ENCODE measurements around the gene SCRT2.

SCRT2 gene

GRCh38 chr20:621125-621756 lies 54.4 kb downstream of the SCRT2 start:
- no peak for TF ChIP-seq EZH2 (IDR thresholded peaks at IDR 0.05; ENCODE audit: borderline replicate concordance, low read length)
- no peak for TF ChIP-seq CTCF (IDR thresholded peaks at IDR 0.05; ENCODE audit: low read length)
- peaks cover 3% of the 10 kb centered on the region; the same call in 1 of the 2 replicates for H3K9me3 ChIP-seq (ENCODE audit: low read length)
- peaks cover 7% of the 10 kb centered on the region for H3K27me3 ChIP-seq (ENCODE audit: insufficient read depth, low read length)

DNA sequence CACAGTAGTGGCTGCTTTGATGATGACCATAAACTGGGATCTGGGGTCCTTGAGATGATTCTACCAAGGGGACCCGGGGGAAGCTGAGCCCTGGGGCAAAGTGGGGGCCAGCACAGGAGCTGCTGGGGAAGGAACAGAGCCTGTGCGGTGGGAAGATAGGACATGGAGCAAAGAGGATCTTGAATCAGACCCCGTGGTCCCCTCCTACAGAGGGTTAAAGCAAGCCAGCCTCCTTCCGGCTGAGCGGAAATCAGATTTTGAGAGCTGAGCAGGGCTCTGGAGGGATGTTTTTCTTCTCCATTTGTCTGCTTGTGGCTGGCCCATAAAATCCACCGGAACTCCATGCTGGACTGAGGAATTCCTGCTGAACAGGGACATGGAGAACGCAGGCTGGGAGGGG lies 55.4 kb downstream of the SCRT2 start:
- H3K4me2 ChIP-seq (ENCODE audit: low read length) = no peak overlapping the region
- no peaks in the 10 kb centered on the region for H4K20me1 ChIP-seq (ENCODE audit: insufficient read depth, low read length)
- H3K36me3 ChIP-seq (ENCODE audit: insufficient read depth, low read length) = no peaks in the 10 kb centered on the region
- no peak overlapping the region for H3K27ac ChIP-seq (ENCODE audit: low read depth, low read length, poor library complexity, severe bottlenecking)
- H2AFZ ChIP-seq (ENCODE audit: low read length) = no peak overlapping the region
- peaks cover 11% of the 10 kb centered on the region for H3K27me3 ChIP-seq (ENCODE audit: insufficient read depth, low read length)
- H3K9me3 ChIP-seq (ENCODE audit: low read length) = peaks cover 3% of the 10 kb centered on the region; the same call in 1 of the 2 replicates
- TF ChIP-seq EZH2 (IDR thresholded peaks at IDR 0.05; ENCODE audit: borderline replicate concordance, low read length) (no peak), CTCF (IDR thresholded peaks at IDR 0.05; ENCODE audit: low read length) (no peak)
- no peak overlapping the region for H3K9ac ChIP-seq (ENCODE audit: low read length)
- H3K4me3 ChIP-seq (ENCODE audit: low read depth, low read length, poor library complexity, severe bottlenecking) = no peak overlapping the region
- H3F3A ChIP-seq (ENCODE audit: insufficient read depth, low read length) = no peaks in the 10 kb centered on the region
- H3K9me2 ChIP-seq (ENCODE audit: low read depth, low read length) = no peaks in the 10 kb centered on the region
- H3K4me1 ChIP-seq (ENCODE audit: insufficient read depth, low read length, severe bottlenecking) = no peaks in the 10 kb centered on the region
- H3K79me2 ChIP-seq (ENCODE audit: insufficient read depth, low read length) = no peaks in the 10 kb centered on the region

More at GRCh38 chr20:621125-621756, 54.4 kb downstream of the SCRT2 start:
- Histone ChIP-seq H3F3A (ENCODE audit: insufficient read depth, low read length) (no peaks in the 10 kb centered on the region), H3K4me2 (ENCODE audit: low read length) (no peak overlapping the region), H4K20me1 (ENCODE audit: insufficient read depth, low read length) (no peaks in the 10 kb centered on the region), H2AFZ (ENCODE audit: low read length) (no peak overlapping the region), H3K9ac (ENCODE audit: low read length) (no peak overlapping the region), H3K4me1 (ENCODE audit: insufficient read depth, low read length, severe bottlenecking) (no peaks in the 10 kb centered on the region), H3K79me2 (ENCODE audit: insufficient read depth, low read length) (no peaks in the 10 kb centered on the region), H3K27ac (ENCODE audit: low read depth, low read length, poor library complexity, severe bottlenecking) (no peak overlapping the region), H3K36me3 (ENCODE audit: insufficient read depth, low read length) (no peaks in the 10 kb centered on the region), H3K4me3 (ENCODE audit: low read depth, low read length, poor library complexity, severe bottlenecking) (no peak overlapping the region), H3K9me2 (ENCODE audit: low read depth, low read length) (no peaks in the 10 kb centered on the region)

GRCh38 chr20:618980-619379 lies 56.6 kb downstream of the SCRT2 start:
- Histone ChIP-seq H3K27ac (ENCODE audit: low read depth, low read length, poor library complexity, severe bottlenecking) (no peak overlapping the region), H3K4me1 (ENCODE audit: insufficient read depth, low read length, severe bottlenecking) (no peaks in the 10 kb centered on the region), H2AFZ (ENCODE audit: low read length) (no peak overlapping the region), H3K9me3 (ENCODE audit: low read length) (peaks cover 3% of the 10 kb centered on the region; the same call in 1 of the 2 replicates), H3F3A (ENCODE audit: insufficient read depth, low read length) (no peaks in the 10 kb centered on the region), H4K20me1 (ENCODE audit: insufficient read depth, low read length) (no peaks in the 10 kb centered on the region), H3K4me3 (ENCODE audit: low read depth, low read length, poor library complexity, severe bottlenecking) (no peak overlapping the region), H3K27me3 (ENCODE audit: insufficient read depth, low read length) (peaks cover 11% of the 10 kb centered on the region), H3K9ac (ENCODE audit: low read length) (no peak overlapping the region), H3K9me2 (ENCODE audit: low read depth, low read length) (no peaks in the 10 kb centered on the region), H3K79me2 (ENCODE audit: insufficient read depth, low read length) (no peaks in the 10 kb centered on the region), H3K4me2 (ENCODE audit: low read length) (no peak overlapping the region), H3K36me3 (ENCODE audit: insufficient read depth, low read length) (no peaks in the 10 kb centered on the region)
- TF ChIP-seq EZH2 (IDR thresholded peaks at IDR 0.05; ENCODE audit: borderline replicate concordance, low read length) (no peak), CTCF (IDR thresholded peaks at IDR 0.05; ENCODE audit: low read length) (no peak)

All from OCI-LY1 (cell line).